GM19395 (cell line): Measurements from ENCODE around the gene MEIKIN.

Experiments
- ATAC-seq: cut with Tn5 transposase; IDR thresholded peaks from one replicate; pipeline ENCODE4 v1.9.1; 2021; ENCODE audit warnings: mild to moderate bottlenecking, moderate library complexity; ENCODE audit not compliant: unreplicated experiment

The MEIKIN gene

GRCh38 chr5:131945551-131946168 lies at the start of gene MEIKIN:
TSS of gene MEIKIN (minus strand) at chr5:131945663. CDS start at chr5:131945505, 158 bp downstream.
- ATAC-seq, result no peak

- no peak for ATAC-seq
Measured at GRCh38 chr5:131994533-131995226, 49.2 kb upstream of the MEIKIN start.

GRCh38 chr5:131994090-131994489 lies 48.6 kb upstream of the MEIKIN start:
- ATAC-seq, result no peak

GRCh38 chr5:131993676-131994075 lies 48.2 kb upstream of the MEIKIN start:
- no peak for ATAC-seq

- ATAC-seq, result no peak
Measured at GRCh38 chr5:131992370-131992769, 46.9 kb upstream of the MEIKIN start.

- no peak for ATAC-seq
Measured at GRCh38 chr5:131991593-131992324, 46.3 kb upstream of the MEIKIN start.

GRCh38 chr5:131990716-131991115 lies 45.3 kb upstream of the MEIKIN start:
- ATAC-seq, result no peak

- ATAC-seq, result no peak
Measured at GRCh38 chr5:131988601-131989000, 43.1 kb upstream of the MEIKIN start.

GRCh38 chr5:131987251-131987650 lies 41.8 kb upstream of the MEIKIN start:
- no peak for ATAC-seq

- ATAC-seq, result no peak
Measured at GRCh38 chr5:131986161-131986912, 40.9 kb upstream of the MEIKIN start.

GRCh38 chr5:131984956-131985665 lies 39.6 kb upstream of the MEIKIN start:
- ATAC-seq, result no peak

GRCh38 chr5:131983244-131983771 lies 37.8 kb upstream of the MEIKIN start:
- no peak for ATAC-seq

- ATAC-seq, result no peak
Measured at GRCh38 chr5:131981516-131981915, 36.1 kb upstream of the MEIKIN start.

- no peak for ATAC-seq
Measured at GRCh38 chr5:131980696-131981095, 35.2 kb upstream of the MEIKIN start.

- no peak for ATAC-seq
Measured at GRCh38 chr5:131979816-131980215, 34.4 kb upstream of the MEIKIN start.

- no peak for ATAC-seq
Measured at GRCh38 chr5:131977212-131977604, 31.7 kb upstream of the MEIKIN start.

GRCh38 chr5:131976414-131977211 lies 31.1 kb upstream of the MEIKIN start:
- ATAC-seq, result no peak

GRCh38 chr5:131974956-131975726 lies 29.7 kb upstream of the MEIKIN start:
- no peak for ATAC-seq

- no peak for ATAC-seq
Measured at GRCh38 chr5:131974622-131974955, 29.1 kb upstream of the MEIKIN start.
